ENCODE data around the gene CASR.

Gene CASR

DNA sequence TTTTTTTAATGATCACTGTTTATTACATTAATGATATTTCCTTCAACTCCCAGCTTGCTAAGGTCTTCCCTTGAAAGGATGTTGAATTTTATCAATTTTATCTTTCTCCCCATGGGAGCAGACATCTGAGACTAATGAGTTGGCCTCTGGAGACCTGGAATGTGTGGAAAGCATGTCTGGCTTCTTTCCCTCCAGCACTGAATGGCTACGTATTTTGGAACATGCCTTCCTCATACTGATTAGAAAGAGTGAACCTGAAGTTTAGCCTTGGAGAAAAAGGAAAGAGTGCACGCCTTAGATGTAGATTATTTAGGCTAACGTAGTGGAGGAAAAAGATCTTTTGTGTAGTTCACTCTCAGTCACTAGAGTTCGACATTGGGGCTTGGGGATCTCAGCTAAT is 25.1 kb downstream of the CASR start:
- DNase-seq (ENCODE audit: extremely low read depth, low read depth), result no peak
- TF ChIP-seq, protein P1, sequence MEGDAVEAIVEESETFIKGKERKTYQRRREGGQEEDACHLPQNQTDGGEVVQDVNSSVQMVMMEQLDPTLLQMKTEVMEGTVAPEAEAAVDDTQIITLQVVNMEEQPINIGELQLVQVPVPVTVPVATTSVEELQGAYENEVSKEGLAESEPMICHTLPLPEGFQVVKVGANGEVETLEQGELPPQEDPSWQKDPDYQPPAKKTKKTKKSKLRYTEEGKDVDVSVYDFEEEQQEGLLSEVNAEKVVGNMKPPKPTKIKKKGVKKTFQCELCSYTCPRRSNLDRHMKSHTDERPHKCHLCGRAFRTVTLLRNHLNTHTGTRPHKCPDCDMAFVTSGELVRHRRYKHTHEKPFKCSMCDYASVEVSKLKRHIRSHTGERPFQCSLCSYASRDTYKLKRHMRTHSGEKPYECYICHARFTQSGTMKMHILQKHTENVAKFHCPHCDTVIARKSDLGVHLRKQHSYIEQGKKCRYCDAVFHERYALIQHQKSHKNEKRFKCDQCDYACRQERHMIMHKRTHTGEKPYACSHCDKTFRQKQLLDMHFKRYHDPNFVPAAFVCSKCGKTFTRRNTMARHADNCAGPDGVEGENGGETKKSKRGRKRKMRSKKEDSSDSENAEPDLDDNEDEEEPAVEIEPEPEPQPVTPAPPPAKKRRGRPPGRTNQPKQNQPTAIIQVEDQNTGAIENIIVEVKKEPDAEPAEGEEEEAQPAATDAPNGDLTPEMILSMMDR (IDR thresholded peaks at IDR 0.05; ENCODE audit: low read depth, low read length, missing control alignments), result no peak

DNA sequence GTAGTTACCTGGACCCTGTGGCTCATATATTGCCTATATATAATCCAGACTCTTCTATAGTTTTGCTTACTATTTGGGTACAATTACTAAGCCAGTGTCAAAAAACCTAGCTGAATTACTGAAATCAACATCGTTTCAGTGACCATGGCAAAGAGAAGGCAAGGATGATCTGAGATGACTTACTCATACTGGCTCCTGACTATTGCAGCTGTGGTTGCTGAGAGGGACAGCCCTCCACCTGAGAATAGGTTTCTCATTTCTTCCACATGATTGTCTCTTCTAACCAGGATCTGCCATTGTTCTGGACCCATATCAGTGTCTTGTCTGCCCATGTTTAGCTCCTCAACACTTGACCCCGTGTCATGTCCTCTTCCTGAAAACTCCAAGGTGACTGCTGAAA is 30.2 kb downstream of the CASR start:
- TF ChIP-seq, protein P1 (IDR thresholded peaks at IDR 0.05; ENCODE audit: low read depth, low read length, missing control alignments), result no peak
- DNase-seq (ENCODE audit: extremely low read depth, low read depth), result no peak
- no peak overlapping the region for H3K4me3 ChIP-seq (replicated peaks; ENCODE audit: low read depth, low read length)

More for the DNA sequence above, 25.1 kb downstream of the CASR start:
- H3K4me3 ChIP-seq (replicated peaks; ENCODE audit: low read depth, low read length), result no peak overlapping the region

DNA sequence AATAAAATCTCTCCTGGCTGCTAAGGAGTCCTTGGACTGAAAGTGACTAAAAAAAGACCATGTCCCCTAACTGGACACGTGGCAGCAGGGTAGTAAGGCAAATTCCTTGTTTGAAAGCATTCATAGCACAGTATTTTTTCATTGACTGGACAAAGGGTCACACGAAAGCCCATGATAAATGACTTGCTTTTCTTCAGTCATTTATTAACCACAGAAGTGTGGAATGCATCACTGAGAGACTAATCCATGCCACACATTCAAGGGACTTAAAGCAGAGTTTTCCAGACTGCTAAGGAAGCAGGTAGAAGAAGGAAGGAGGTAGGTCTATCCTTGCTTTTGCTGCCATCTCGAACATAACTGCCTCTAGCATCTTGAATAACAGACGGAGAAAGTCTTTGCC is 31.2 kb downstream of the CASR start:
- TF ChIP-seq, protein P1 (IDR thresholded peaks at IDR 0.05; ENCODE audit: low read depth, low read length, missing control alignments), result no peak
- DNase-seq (ENCODE audit: extremely low read depth, low read depth), result no peak

DNA sequence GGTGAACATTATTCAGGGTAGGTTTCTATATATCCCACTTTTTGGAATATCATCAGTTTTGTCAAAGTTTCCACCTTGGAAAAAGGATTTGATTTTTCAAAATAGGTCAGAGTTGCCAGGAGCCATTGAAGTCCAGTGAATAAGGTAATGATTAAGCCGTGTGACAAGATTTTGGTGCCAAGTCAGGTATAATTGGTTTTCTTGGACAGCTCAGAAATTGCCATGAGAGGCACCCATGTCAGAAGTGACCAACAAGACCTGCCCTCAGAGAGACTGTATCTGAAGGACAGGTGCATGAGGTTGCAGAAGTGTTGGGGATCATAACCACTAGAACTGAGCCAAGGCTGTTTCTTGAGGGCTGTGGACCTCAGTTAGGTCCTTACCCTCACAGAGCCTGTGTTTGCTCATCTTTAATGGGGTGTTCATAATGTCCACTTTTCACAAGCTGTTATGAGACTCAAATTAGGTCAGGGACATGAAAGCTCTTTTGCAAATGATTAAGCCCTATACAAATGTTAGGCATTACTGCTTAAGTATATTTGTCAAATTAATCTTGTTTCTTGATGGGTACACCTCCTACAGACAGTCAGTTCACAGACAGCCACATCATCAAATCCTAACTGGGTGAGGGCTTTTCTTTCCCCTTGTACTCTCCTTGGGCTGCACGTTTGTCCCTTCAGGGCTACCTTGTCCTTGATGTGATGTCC is 32.3 kb downstream of the CASR start:
- TF ChIP-seq, protein P1 (IDR thresholded peaks at IDR 0.05; ENCODE audit: low read depth, low read length, missing control alignments), result no peak

More for the DNA sequence above, 31.2 kb downstream of the CASR start:
- no peak overlapping the region for H3K4me3 ChIP-seq (replicated peaks; ENCODE audit: low read depth, low read length)

DNA sequence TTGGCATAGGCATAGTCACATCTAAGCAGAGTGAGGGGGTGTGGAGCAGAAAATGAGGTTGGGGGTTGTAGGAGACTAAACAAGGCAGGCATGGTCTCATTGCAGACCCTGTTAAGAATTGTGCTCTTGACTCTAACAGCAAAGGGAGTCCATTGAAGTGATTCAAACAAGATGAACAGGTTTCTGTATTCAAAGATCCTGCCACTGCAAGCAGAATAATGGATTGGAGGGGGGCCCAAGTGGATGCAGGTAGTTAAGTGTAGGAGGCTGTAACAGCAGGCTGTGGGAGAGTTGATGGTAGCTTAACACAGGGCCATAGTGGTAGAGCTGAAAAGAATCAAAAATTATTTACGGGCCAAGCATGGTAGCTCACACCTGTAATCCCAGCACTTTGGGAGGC is 34.4 kb downstream of the CASR start:
- no peak overlapping the region for H3K4me3 ChIP-seq (replicated peaks; ENCODE audit: low read depth, low read length)
- no peak for DNase-seq (ENCODE audit: extremely low read depth, low read depth)
- TF ChIP-seq, protein P1 (IDR thresholded peaks at IDR 0.05; ENCODE audit: low read depth, low read length, missing control alignments), result no peak

More for the DNA sequence above, 32.3 kb downstream of the CASR start:
- DNase-seq (ENCODE audit: extremely low read depth, low read depth), result no peak
- no peak overlapping the region for H3K4me3 ChIP-seq (replicated peaks; ENCODE audit: low read depth, low read length)

DNA sequence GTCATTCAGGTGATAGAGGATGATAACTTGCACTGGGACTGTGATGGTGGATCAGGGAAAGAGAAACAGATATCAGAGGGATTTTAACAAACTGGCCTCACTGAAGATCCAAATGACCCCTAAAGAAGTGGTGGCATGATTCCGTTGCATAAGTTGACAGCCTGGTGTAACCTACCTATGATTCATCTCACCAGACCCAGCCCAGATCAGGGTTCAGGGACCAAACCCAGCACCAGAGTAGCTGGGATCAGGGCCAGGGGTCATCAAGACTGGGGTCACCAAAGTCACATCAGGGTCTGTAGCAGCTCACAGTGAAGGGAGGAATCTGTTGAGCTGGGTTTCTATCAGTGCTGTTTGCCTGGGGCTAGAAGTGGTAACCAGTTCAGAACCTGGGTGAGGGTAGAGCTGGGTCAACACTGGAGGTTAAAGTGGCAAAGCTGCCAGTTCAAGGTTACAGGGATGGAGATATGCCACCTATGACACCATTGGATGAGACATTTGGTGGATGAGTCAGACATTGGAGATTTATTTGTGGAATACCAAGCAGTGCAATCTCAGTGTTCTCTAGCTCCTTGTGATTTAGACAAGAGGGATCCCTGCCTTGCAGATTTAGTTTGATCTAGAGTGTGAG is 35.9 kb downstream of the CASR start:
- H3K4me3 ChIP-seq (replicated peaks; ENCODE audit: low read depth, low read length), result no peak overlapping the region
- TF ChIP-seq, protein P1 (IDR thresholded peaks at IDR 0.05; ENCODE audit: low read depth, low read length, missing control alignments), result no peak
- no peak for DNase-seq (ENCODE audit: extremely low read depth, low read depth)

Data from HFF-Myc (cell line).